ENCODE results near the gene SLC41A2. TPM values are rescaled to one million over a fixed set of nuclear protein-coding genes. Genes with fewer than 3 reads are reported as not detected.

SLC41A2 gene
- total and polyA plus RNA-seq, 9 of the 15 experiments (the other 6 are each of a cell fraction or from before 2014, with no cell fraction given): 0.01 to 0.89 (median 0.16) TPM; not detected in 1

- H3K4me3 ChIP-seq: no peak overlapping the region
- H3K27ac ChIP-seq (ENCODE audit: extremely low read depth, low read depth, low read length): no peak overlapping the region
- no peak overlapping the region for H2AFZ ChIP-seq (ENCODE audit: low read depth, low read length)
- intact Hi-C loops (cut with micrococcal nuclease) (no loop called here), in situ Hi-C loops (cut with MboI) (no loop called here)
- H3K9me3 ChIP-seq (replicated peaks; ENCODE audit: control insufficient read depth, insufficient read depth, low read depth, low read length): no peaks in the 10 kb centered on the region
- FAIRE-seq: no peak
- H3K9me1 ChIP-seq (ENCODE audit: control insufficient read depth, insufficient read depth, low read length): no peaks in the 10 kb centered on the region
- BruUV-seq (replicated peaks): no TSS peak
- no peak for DNase-seq (ENCODE audit: extremely low read depth in 1 of 4, low spot score in 3 of 4)
- no peaks in the 10 kb centered on the region for H3K36me3 ChIP-seq (ENCODE audit: control insufficient read depth, insufficient read depth, low read length)
- CTCF ChIA-PET (ENCODE audit: low intra/inter-chr PET ratio): no interaction called here
- WGBS (ENCODE audit: insufficient coverage, low coverage, missing lambda C conversion rate): 10% methylated on average over 6 of the region's 7 CpGs
- ATAC-seq: no peak
- TF ChIP-seq CEBPB (tag; IDR thresholded peaks at IDR 0.05) (peak; percentile 29; the same call in 1 of the 2 replicates), YY1 (IDR thresholded peaks at IDR 0.05; ENCODE audit: borderline replicate concordance in 1 of 3, control insufficient read depth in 1 of 3, extremely low read depth in 1 of 3, insufficient read depth in 3 of 3, insufficient read length in 1 of 3, insufficient replicate concordance in 2 of 3, low read depth in 1 of 3, low read length in 2 of 3) (peak in 1 of 3 experiments; percentile 35), SMAD1 (IDR thresholded peaks at IDR 0.05; ENCODE audit: low read depth, low read length, partially characterized antibody) (no peak)
- peaks cover 3 to 14% of the 10 kb centered on the region in 2 experiments; a peak in 2 of 5 replicates for H3K27me3 ChIP-seq (ENCODE audit: control insufficient read depth in 2 of 2, insufficient read depth in 2 of 2, low read length in 2 of 2)
- no peaks in the 10 kb centered on the region for H4K20me1 ChIP-seq (replicated peaks; ENCODE audit: control insufficient read depth, insufficient read depth, low read length)
- no peak overlapping the region for H3K4me2 ChIP-seq (ENCODE audit: insufficient read depth, low read length)
- H3K79me2 ChIP-seq (ENCODE audit: control insufficient read depth, insufficient read depth, low read length): no peaks in the 10 kb centered on the region
- POLR2A ChIA-PET: no interaction called here
- peaks cover 0 to 3% of the 10 kb centered on the region in 2 experiments; a peak in 1 of 5 replicates for H3K4me1 ChIP-seq (replicated peaks in 1 of 2; ENCODE audit: control insufficient read depth in 2 of 2, insufficient read depth in 2 of 2, low read length in 2 of 2)
- no peak overlapping the region for H3K9ac ChIP-seq (ENCODE audit: insufficient read depth in 1 of 2, low read depth in 2 of 2, low read length in 2 of 2)
These were observed 16.7 kb upstream of the SLC41A2 start for GRCh38 chr12:104974626-104975290.

GRCh38 chr12:104973250-104973649 lies 15.2 kb upstream of the SLC41A2 start:
- no peak for ATAC-seq
- H3K36me3 ChIP-seq (ENCODE audit: control insufficient read depth, insufficient read depth, low read length): no peaks in the 10 kb centered on the region
- in situ Hi-C loops (cut with MboI) (no loop called here), intact Hi-C loops (cut with micrococcal nuclease) (no loop called here)
- no TSS peak for BruUV-seq (replicated peaks)
- ChIA-PET CTCF (ENCODE audit: low intra/inter-chr PET ratio) (no interaction called here), POLR2A (no interaction called here)
- H3K9me1 ChIP-seq (ENCODE audit: control insufficient read depth, insufficient read depth, low read length): no peaks in the 10 kb centered on the region
- no peaks in the 10 kb centered on the region for H3K79me2 ChIP-seq (ENCODE audit: control insufficient read depth, insufficient read depth, low read length)
- H3K9me3 ChIP-seq (replicated peaks; ENCODE audit: control insufficient read depth, insufficient read depth, low read depth, low read length): no peaks in the 10 kb centered on the region
- H3K4me2 ChIP-seq (ENCODE audit: insufficient read depth, low read length): no peak overlapping the region
- H2AFZ ChIP-seq (ENCODE audit: low read depth, low read length): no peak overlapping the region
- WGBS (ENCODE audit: insufficient coverage, low coverage, missing lambda C conversion rate): 3% methylated on average over 5 of the region's 5 CpGs
- H3K4me3 ChIP-seq: no peak overlapping the region
- no peak for DNase-seq (ENCODE audit: extremely low read depth in 1 of 4, low spot score in 3 of 4)
- no peak for FAIRE-seq
- H3K27me3 ChIP-seq (ENCODE audit: control insufficient read depth in 2 of 2, insufficient read depth in 2 of 2, low read length in 2 of 2): peaks cover 6 to 14% of the 10 kb centered on the region in 2 experiments; a peak in 3 of 5 replicates
- no peak overlapping the region for H3K9ac ChIP-seq (ENCODE audit: insufficient read depth in 1 of 2, low read depth in 2 of 2, low read length in 2 of 2)
- peaks cover 0 to 3% of the 10 kb centered on the region in 2 experiments; a peak in 1 of 5 replicates for H3K4me1 ChIP-seq (replicated peaks in 1 of 2; ENCODE audit: control insufficient read depth in 2 of 2, insufficient read depth in 2 of 2, low read length in 2 of 2)
- no peaks in the 10 kb centered on the region for H4K20me1 ChIP-seq (replicated peaks; ENCODE audit: control insufficient read depth, insufficient read depth, low read length)
- no peak overlapping the region for H3K27ac ChIP-seq (ENCODE audit: extremely low read depth, low read depth, low read length)
- TF ChIP-seq FOXJ3 (CRISPR knock-in tag; IDR thresholded peaks at IDR 0.05): no peak
- TF ChIP-seq ZZZ3 (IDR thresholded peaks at IDR 0.05): no peak
- TF ChIP-seq ZNF217 (CRISPR knock-in tag; IDR thresholded peaks at IDR 0.05): no peak
- no peak for TF ChIP-seq RBM34 (IDR thresholded peaks at IDR 0.05; ENCODE audit: borderline replicate concordance, insufficient read depth, low read length)
- TF ChIP-seq MTA3 (IDR thresholded peaks at IDR 0.05; ENCODE audit: borderline replicate concordance): no peak
- no peak for TF ChIP-seq ZFP30 (CRISPR knock-in tag; IDR thresholded peaks at IDR 0.05; ENCODE audit: borderline replicate concordance)
- TF ChIP-seq ZBTB26 (CRISPR knock-in tag; IDR thresholded peaks at IDR 0.05): no peak

All from K562 (cell line).